Epithelial cell of proximal tubule (primary cell): ENCODE measurements around the gene NPAS1. TPM values are rescaled to one million over a fixed set of nuclear protein-coding genes. Genes with fewer than 3 reads are reported as not detected.

Source experiments
- DNase-seq: peaks from one replicate; pipeline ENCODE4 v3.0.0-alpha.2; 2011; ENCODE audit warnings: low read depth
- H3K4me3 ChIP-seq: 2 replicates; pipeline ENCODE4 v1.5.1; 2011; ENCODE audit warnings: low read depth, mild to moderate bottlenecking, low read length
- total RNA-seq: library from RNA; depleted of rRNA; stranded (reverse); fragments of >200 nt; gene quantifications from 2 replicates; pipeline ENCODE4 v1.2.3, GENCODE V29; 2015
- TF ChIP-seq, protein P1 (sequence below): conservative IDR thresholded peaks from 2 replicates; pipeline ENCODE4 v1.5.1; 2012; ENCODE audit warnings: low read depth, mild to moderate bottlenecking, low read length

The NPAS1 gene
- total RNA-seq, 1 donor from 2014 or later = 0.63 TPM

DNA sequence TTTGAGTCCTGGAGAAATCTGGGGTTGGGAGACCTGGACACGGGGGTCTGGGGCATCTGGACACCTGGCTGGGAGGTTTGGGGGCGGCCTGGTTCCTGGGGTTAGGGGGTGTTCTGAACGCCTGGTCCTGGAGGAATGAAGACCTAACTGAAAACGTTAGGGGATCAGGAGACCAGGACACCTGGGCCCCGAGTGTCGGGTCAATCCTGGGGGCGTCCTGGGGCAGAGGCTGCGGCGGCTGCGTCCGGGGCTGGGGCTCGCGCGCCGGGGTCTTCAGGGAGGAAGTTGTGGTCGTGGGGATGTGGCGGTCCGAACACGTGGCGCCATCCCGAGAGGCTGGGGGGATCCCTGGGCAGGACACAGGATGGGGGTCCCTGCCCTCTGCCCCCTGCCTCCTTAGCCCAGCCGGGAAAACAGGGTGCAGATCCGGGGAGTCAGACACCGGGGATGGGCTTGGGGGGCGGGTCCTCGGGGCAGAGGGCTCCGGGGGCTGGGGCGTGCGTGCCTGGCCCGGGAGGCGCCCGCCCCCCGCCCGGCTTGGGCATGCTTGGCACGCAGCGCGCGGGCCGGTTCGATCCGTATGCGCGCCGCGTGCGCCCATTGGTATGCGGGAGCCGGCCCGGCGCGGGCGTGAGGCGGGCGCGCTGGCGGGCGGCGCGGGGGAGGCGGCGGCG lies 632 bp downstream of the NPAS1 start:
- no peak for DNase-seq
- TF ChIP-seq, protein P1, sequence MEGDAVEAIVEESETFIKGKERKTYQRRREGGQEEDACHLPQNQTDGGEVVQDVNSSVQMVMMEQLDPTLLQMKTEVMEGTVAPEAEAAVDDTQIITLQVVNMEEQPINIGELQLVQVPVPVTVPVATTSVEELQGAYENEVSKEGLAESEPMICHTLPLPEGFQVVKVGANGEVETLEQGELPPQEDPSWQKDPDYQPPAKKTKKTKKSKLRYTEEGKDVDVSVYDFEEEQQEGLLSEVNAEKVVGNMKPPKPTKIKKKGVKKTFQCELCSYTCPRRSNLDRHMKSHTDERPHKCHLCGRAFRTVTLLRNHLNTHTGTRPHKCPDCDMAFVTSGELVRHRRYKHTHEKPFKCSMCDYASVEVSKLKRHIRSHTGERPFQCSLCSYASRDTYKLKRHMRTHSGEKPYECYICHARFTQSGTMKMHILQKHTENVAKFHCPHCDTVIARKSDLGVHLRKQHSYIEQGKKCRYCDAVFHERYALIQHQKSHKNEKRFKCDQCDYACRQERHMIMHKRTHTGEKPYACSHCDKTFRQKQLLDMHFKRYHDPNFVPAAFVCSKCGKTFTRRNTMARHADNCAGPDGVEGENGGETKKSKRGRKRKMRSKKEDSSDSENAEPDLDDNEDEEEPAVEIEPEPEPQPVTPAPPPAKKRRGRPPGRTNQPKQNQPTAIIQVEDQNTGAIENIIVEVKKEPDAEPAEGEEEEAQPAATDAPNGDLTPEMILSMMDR = no peak
- no peak overlapping the region for H3K4me3 ChIP-seq

- TF ChIP-seq, protein P1 = no peak
- H3K4me3 ChIP-seq = peak overlapping the region; percentile 11
- DNase-seq = no peak
Measured at GRCh38 chr19:47020992-47021496, 1.4 kb downstream of the NPAS1 start.

- DNase-seq = no peak
- no peak overlapping the region for H3K4me3 ChIP-seq
- TF ChIP-seq, protein P1 = no peak
Measured at GRCh38 chr19:47021536-47022139, 2.0 kb downstream of the NPAS1 start.

DNA sequence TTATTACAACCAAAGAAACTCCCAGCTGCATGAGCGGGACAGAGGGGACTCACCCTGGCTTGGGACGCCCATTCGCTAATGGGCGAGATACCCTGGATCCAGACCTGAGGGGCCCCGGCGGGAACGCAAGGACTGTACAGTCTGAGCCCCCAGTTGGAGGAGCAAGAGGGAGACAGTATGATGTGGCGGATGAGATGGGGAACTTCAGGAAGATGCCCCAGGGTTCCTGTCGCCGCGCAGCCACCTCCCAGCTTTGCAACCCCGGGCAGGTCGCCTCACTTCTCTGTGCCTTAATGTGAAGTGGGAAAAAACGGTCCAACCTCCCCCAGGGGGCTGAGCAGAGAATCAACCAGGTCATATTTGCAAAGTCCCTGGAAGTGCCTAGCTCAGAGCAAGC lies 2.5 kb downstream of the NPAS1 start:
- TF ChIP-seq, protein P1 = no peak
- no peak overlapping the region for H3K4me3 ChIP-seq
- DNase-seq = no peak

DNA sequence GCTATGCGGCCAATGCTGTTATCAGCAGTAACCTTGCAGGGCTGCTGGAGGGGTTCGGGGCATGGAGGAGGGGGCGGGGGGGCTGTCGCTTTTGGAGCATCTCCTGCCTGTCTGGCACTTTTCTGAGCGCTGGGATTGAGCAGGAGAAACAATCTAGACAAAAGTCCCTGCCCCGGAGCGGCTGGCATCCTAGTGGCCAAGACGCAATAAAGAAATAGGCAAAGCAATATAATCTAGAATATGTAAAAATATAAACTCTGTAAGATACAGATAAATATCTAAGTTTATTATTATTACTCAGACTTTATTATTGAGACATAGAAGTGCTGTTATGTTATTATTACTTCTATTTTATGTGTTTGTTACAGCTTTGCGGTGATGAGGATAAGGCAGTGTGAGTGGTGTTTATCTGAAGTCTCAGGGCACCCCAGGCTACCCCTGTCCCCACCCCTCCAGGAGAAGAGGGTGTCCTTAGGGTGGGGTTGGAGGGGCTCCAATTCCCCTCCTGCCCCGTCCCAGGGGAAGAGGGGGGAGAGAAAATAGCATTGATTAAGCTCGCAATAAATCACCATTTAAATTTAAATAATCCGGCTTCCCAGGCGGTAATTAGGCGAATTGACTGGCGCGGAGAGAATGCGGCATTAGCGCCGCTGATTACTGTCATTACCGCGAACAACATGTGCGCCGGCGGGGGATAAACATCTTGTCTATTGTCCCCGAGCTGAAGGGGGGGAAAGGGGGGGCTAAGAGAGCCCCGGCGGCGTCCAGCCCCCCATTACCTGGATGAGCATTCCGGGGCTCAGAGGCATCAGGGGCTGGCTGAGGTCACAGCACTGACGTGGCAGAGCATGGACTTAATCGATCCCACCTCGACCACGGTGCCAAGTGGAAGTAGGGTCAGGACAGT lies 3.2 kb downstream of the NPAS1 start:
- TF ChIP-seq, protein P1 = no peak
- no peak overlapping the region for H3K4me3 ChIP-seq
- DNase-seq = no peak

- H3K4me3 ChIP-seq = no peak overlapping the region
- TF ChIP-seq, protein P1 = no peak
- no peak for DNase-seq
Measured at GRCh38 chr19:47023448-47023794, 3.8 kb downstream of the NPAS1 start.
